Measurements from ENCODE around the gene PLEKHA5.
"Not testable (repeated sequence)": the region's sequence is repeated elsewhere in the genome, so short reads cannot be mapped to it uniquely, and the experiment has no call there.

PLEKHA5 gene

GRCh38 chr12:19350850-19351249, 221.3 kb downstream of the PLEKHA5 start:
- DNase-seq (ENCODE audit: low read depth), result not testable (repeated sequence)

DNA sequence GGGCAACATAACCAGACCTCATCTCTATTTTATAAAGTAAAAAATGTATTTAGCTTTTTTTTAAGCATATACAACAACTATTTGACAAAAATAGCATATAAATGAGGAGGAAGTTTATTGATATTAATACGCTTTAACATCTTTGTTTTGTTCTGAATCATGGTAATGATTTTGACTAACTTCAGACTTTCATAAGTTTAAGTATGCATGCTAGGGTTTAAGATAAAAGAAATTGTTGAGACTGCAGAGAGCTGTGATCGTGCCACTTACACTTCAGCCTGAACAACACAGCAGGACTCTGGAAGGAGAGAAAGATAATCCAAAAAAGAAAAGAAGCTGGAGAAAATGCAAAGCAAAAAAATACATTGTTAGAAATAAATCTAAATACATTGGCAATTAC, 221.8 kb downstream of the PLEKHA5 start:
- DNase-seq (ENCODE audit: low read depth), result no peak

DNA sequence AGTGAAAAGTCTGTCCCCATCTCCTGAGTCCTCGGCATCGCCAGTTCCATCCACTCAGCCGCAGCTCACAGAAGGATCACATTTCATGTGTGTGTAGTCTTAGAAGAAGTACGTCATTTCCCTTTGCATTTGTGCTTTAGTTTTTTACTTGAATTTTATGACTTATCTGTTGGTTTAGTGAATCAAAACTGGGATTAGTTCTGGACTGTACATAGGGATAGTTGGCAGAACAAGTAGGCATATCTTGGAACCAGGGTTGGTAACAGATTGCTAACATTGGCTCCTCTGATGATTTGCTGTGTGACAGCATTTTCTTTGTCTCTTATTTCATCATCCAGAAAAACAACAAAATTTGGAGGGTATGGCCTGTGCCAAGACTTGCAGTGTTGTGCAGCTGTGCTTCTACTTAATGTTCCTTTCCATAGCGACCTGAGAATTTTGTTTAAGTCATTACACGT, 240.2 kb downstream of the PLEKHA5 start:
- DNase-seq (ENCODE audit: low read depth), result no peak

DNA sequence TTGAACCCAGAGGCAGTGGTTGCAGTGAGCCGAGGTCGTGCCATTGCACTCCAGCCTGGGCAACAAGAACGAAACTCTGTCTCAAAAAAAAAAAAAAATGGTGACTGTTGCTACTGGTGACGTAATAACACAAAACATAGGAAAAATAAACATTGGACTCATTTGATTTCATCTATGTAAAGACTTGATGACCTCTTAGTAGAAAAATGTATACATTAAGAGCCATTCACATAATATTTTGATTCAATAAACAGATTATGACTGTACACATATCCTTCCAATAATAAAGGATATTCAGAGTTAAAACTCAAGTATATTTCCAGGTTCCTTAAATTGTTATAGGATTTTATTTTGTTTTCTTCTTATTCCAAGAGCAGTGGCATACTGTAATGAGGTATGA, 244.1 kb downstream of the PLEKHA5 start:
- no peak for DNase-seq (ENCODE audit: low read depth)

DNA sequence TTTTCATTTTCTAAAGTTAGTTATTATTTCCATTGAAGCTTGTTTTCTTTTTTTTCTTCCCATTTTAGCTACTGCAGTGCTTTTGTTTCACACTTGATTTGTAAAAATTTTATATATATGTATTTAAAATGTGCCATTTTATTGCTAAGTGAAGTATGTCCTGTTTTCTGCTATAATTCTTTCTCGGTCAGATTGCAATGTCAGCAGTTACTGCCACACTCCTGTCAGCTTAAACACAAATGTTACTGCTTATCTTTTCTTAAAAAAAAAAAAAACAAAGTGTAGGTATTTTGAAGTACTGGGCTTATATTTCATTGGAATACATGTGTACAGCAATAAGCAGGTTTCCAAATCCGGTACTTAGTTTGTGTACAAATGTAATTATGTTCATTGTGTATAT, 246.4 kb downstream of the PLEKHA5 start:
- no peak for DNase-seq (ENCODE audit: low read depth)

DNA sequence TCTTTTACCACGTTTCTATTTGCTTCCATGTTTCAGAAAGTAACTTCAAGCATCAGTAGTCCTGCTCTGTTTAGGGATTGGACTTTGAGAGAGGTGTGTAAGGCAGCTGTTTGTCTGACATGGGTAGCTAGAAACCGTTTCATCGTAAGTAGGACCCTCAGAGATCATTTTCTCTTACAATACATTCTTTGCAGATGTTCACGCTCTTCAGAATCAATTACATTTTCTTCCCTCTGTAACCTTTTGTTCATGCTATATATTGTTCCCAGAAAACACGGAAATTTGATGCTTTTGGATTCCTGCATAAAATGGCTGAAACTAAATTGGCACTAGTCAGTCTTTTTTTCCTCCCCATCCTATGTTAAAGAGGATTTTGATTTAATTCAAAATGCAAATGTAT, 247.2 kb downstream of the PLEKHA5 start:
- no peak for DNase-seq (ENCODE audit: low read depth)

DNA sequence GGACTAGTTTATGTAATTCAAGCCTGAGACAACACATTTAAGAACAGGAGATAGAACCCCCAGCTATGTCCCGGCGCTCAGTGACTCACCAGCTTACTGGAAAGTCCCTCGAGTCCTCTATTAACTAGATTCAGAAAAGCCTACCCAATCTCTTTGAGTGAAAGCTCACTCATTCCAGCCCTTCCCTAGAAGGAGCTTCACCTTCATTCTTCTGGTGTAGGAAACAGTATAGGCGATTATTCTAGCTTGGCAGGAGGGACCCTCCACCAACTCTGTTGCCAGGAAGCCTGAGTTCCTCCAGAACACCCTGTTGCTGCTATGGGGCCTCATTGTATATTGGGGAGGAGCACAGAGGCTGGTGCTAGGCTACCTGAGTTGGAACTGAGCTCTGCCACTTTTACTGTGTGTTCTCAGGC, 252.6 kb downstream of the PLEKHA5 start:
- peak; percentile 31 for DNase-seq (ENCODE audit: low read depth)

DNA sequence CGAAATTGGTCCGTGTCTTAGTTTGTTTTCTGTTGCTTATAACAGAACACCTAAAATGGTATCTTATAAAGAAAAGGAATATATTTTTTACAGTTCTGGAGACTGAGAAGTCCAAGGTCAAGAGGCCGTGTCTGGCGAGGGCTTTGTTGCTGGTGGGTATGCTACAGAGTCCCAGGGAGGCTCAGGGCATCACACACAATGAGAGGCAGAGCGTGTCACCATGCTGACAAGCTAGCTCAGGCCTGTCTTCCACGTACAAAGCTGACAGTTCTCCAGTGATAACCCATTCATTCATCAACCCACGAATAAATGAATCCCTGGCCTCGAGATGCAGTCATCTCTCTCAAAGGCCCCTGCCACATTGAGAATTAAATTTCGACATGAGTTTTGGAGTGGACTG, 253.0 kb downstream of the PLEKHA5 start:
- DNase-seq (ENCODE audit: low read depth), result no peak

GRCh38 chr12:19387161-19387560, 257.6 kb downstream of the PLEKHA5 start:
- DNase-seq (ENCODE audit: low read depth), result no peak

DNA sequence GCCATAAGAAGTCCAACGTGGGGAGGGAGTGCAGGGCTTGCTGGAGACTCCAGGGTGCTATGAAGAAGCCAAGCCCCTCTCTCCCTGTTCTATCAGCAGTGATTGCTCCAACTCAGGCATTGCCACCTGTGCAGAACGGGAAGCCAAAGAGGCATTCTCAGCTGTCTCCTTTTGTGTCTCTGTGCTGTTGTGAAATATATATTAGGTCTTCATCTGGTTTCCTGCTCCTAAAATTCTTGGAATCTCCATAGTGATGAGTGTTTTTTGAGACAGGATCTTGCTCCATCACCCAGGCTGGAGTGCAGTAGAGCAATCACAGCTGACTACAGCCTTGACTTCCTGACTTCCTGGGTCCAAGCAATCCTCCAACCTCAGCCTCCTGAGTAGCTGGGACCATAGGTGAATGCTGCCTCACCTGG, 258.6 kb downstream of the PLEKHA5 start:
- DNase-seq (ENCODE audit: low read depth), result no peak

GRCh38 chr12:19390051-19390598, 260.6 kb downstream of the PLEKHA5 start:
- no peak for DNase-seq (ENCODE audit: low read depth)

GRCh38 chr12:19392644-19393043, 263.1 kb downstream of the PLEKHA5 start:
- DNase-seq (ENCODE audit: low read depth), result not testable (repeated sequence)

DNA sequence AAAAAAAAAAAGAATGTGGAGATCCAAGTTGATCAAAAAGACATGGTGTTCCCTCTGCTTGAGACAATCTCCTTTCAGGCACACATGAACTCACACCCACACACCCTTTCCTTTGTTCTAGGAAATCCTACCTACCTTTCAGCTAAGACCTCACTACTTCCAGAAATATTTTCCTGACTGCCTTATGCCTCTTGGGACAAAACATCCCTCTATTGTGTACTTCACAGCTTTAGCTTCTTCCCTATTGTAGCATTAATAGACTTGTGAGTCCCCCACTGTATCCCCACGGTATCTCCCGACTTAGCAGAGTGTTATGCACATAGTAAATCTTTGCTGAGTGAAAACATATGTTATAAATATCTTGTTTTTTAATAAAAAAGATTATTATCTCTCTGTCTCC, 264.9 kb downstream of the PLEKHA5 start:
- DNase-seq (ENCODE audit: low read depth), result no peak

DNA sequence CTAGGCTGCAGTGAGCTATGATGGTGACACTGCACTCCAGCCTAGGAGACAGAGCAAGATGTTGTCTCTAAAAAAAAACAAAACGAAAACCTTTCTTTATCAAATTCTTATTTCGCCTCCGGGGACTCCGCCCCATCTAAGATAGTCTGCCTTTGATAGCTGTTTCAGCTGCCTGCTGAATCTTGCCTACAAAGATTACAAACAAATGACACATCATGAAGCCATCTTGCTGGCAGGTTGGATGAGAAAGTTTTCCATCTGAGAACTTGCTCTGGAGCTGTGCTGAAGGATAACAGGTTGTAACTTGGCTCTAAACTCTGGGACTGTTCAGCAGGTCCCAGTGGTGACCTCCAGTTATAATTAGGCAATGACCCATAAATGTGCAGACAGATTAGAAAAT, 268.0 kb downstream of the PLEKHA5 start:
- DNase-seq (ENCODE audit: low read depth), result no peak

- no peak for DNase-seq (ENCODE audit: low read depth)
These were observed 269.1 kb downstream of the PLEKHA5 start for GRCh38 chr12:19398376-19399363.

GRCh38 chr12:19400649-19401285, 271.2 kb downstream of the PLEKHA5 start:
- DNase-seq (ENCODE audit: low read depth), result not testable (repeated sequence)

- no peak for DNase-seq (ENCODE audit: low read depth)
These were observed 272.7 kb downstream of the PLEKHA5 start for GRCh38 chr12:19402211-19402610.

DNA sequence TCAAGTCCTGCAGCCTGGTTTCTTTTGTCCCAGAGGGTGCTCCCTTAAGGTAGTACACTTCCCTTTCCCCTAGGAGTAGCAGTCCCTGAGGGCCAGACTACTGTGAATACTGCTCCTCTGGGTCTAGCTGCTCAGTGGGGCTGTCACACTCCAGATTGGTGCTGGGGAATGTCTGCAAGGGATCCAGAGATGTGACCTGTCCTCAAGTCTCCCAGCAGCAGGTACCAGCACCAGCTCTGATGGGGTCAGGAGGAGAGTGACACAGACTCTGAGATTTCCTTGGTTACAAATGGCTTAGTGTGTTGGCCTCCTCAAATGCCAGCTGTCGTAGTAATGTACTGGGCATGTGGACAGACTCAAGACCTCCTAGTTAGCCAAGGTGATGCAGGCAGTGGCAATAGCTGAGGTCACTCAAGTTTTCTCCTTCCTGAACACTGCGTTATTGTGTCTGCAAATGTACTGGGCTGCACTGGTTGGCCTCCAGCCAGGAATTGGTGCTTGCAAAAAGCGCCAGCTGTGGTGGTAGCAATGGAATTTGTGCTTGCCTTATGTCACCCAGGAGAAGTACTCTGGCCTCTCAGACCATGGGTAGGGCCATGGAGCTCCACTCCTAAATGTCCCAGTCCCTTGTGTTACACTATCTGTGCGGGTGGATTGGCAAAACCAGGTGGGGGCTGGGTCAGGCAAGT, 273.4 kb downstream of the PLEKHA5 start:
- no peak for DNase-seq (ENCODE audit: low read depth)

- no peak for DNase-seq (ENCODE audit: low read depth)
These were observed 274.8 kb downstream of the PLEKHA5 start for GRCh38 chr12:19404242-19404880.

DNA sequence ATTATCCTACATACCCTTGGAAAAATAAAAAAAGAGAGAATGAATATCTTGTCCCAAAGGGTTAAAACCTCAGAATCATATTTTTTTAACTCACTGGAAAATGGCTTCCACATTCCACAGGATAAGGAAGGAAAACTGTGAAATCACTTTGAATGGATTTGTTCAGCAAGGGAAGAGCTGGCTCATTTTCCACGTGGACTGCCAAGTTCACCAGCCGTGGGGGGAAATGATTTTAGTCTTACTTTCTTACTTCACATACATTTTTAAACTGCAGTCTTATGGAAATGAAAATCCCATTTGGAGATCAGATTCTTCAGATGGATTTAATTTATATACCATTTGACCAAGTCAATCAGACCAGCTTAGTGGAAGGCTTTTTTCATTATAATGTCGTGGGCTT, 279.8 kb downstream of the PLEKHA5 start:
- DNase-seq (ENCODE audit: low read depth), result no peak

DNA sequence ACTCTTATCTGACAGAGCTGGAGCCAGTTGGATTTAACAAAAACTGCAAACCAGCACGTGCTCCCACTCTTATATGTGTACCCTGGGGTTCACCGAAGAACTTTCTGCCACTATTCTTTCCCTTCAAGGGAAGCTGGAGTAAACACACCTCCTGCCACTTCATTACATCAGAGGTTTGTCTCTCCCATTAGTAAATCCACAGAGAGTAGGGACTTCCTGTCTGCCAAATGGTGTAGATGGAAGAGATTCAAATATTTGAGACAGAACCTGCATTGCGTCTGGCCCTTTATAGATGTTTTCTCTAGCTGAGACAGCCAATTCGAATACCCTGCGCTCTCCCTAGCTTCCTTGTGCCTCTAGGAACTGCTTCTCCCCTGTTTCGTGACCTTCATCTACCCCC, 280.7 kb downstream of the PLEKHA5 start:
- DNase-seq (ENCODE audit: low read depth), result no peak

Measured in activated T-cell treated with anti-CD3 and anti-CD28 coated beads for 24 hours (primary cell).